Hematopoietic multipotent progenitor cell treated with erythropoietin and hydrocortisone succinate and interleukin-3 and kit ligand, for 4 days (in vitro differentiated cells): Measurements from ENCODE around the gene THEM4.
"Not testable (repeated sequence)": the region's sequence is repeated elsewhere in the genome, so short reads cannot be mapped to it uniquely, and the experiment has no call there.

Source experiments
- DNase-seq: peaks from one replicate; pipeline ENCODE4 v3.0.0-alpha.2; 2015

The THEM4 gene

GRCh38 chr1:151891512-151891911 lies 17.8 kb downstream of the THEM4 start:
- peak; percentile 27 for DNase-seq

- peak; percentile 50 for DNase-seq
Measured at GRCh38 chr1:151888972-151889570, 20.2 kb downstream of the THEM4 start.

- no peak for DNase-seq
Measured at GRCh38 chr1:151887028-151887427, 22.3 kb downstream of the THEM4 start.

GRCh38 chr1:151885479-151885878 lies 23.8 kb downstream of the THEM4 start:
- no peak for DNase-seq

- DNase-seq: not testable (repeated sequence)
Measured at GRCh38 chr1:151884879-151885278, 24.4 kb downstream of the THEM4 start.

GRCh38 chr1:151884445-151884844 lies 24.9 kb downstream of the THEM4 start:
- DNase-seq: not testable (repeated sequence)

- not testable (repeated sequence) for DNase-seq
Measured at GRCh38 chr1:151883898-151884297, 25.4 kb downstream of the THEM4 start.

GRCh38 chr1:151882918-151883317 lies 26.4 kb downstream of the THEM4 start:
- not testable (repeated sequence) for DNase-seq

GRCh38 chr1:151882466-151882865 lies 26.8 kb downstream of the THEM4 start:
- no peak for DNase-seq

GRCh38 chr1:151881479-151881878 lies 27.8 kb downstream of the THEM4 start:
- peak; percentile 14 for DNase-seq

GRCh38 chr1:151875419-151876097 lies 33.8 kb downstream of the THEM4 start:
- DNase-seq: no peak

- DNase-seq: peak; percentile 65
Measured at GRCh38 chr1:151872776-151873175, 36.5 kb downstream of the THEM4 start.

- no peak for DNase-seq
Measured at GRCh38 chr1:151871284-151872030, 37.9 kb downstream of the THEM4 start.

- DNase-seq: no peak
Measured at GRCh38 chr1:151868486-151868885, 40.8 kb downstream of the THEM4 start.

- DNase-seq: peak; percentile 19
Measured at GRCh38 chr1:151867765-151868411, 41.4 kb downstream of the THEM4 start.

GRCh38 chr1:151867321-151867720 lies 42.0 kb downstream of the THEM4 start:
- no peak for DNase-seq

GRCh38 chr1:151864411-151864810 lies 44.9 kb downstream of the THEM4 start:
- DNase-seq: no peak

- DNase-seq: peak; percentile 32
Measured at GRCh38 chr1:151862604-151863003, 46.7 kb downstream of the THEM4 start.

- no peak for DNase-seq
Measured at GRCh38 chr1:151860504-151861187, 48.7 kb downstream of the THEM4 start.

- DNase-seq: no peak
Measured at GRCh38 chr1:151859891-151860293, 49.4 kb downstream of the THEM4 start.

GRCh38 chr1:151858886-151859665 lies 50.2 kb downstream of the THEM4 start:
- no peak for DNase-seq
